Panc1 (cell line): Measurements from ENCODE around the gene FMNL3. TPM values are rescaled to one million over a fixed set of nuclear protein-coding genes. Genes with fewer than 3 reads are reported as not detected.

Experiments used
- ATAC-seq: fragments of 200-7000 bp; cut with Tn5 transposase; 2 replicates; pipeline ENCODE4 v1.9.1; 2020; ENCODE audit warnings: mild to moderate bottlenecking, moderate library complexity
- BruUV-seq: library from RNA; stranded (reverse); fragments of 400-500 nt; replicated peaks from 2 replicates; lab custom pipeline; 2021; lab: Mats Ljungman, UMichigan
- CTCF ChIA-PET: fragments of 300-600 bp; sonication (Branson Sonifier 250); formaldehyde crosslinking; loops from one replicate; lab custom pipeline; 2022; ENCODE audit warnings: antibody characterized with exemption; lab: Charles Lee
- POLR2A ChIA-PET: fragments of 300-600 bp; sonication (Branson Sonifier 250); formaldehyde crosslinking; loops from one replicate; lab custom pipeline; 2022; ENCODE audit warnings: antibody characterized with exemption; lab: Charles Lee
- DNase-seq: peaks from one replicate; pipeline ENCODE4 v3.0.0-alpha.2; 2010; ENCODE audit warnings: low read depth, low spot score
- H3K27ac ChIP-seq: 2 replicates; pipeline ENCODE4 v1.5.1; 2011; ENCODE audit warnings: mild to moderate bottlenecking, low read length, inconsistent platforms
- H3K27me3 ChIP-seq: fragments of 200-500 bp; sonication (Bioruptor generic); 2 replicates; pipeline ENCODE4 v1.6.0; 2014; ENCODE audit warnings: low read length, inconsistent platforms; ENCODE audit not compliant: control insufficient read depth, insufficient read depth
- H3K36me3 ChIP-seq: fragments of 200-500 bp; sonication (Bioruptor generic); 2 replicates; pipeline ENCODE4 v1.5.1; 2014; ENCODE audit warnings: inconsistent platforms, mild to moderate bottlenecking, low read length, moderate library complexity; ENCODE audit not compliant: control insufficient read depth, insufficient read depth
- H3K4me1 ChIP-seq: 2 replicates; pipeline ENCODE4 v1.5.1; 2011; ENCODE audit warnings: inconsistent platforms, mild to moderate bottlenecking, low read length, moderate library complexity; ENCODE audit not compliant: control insufficient read depth, insufficient read depth
- H3K4me3 ChIP-seq, 2 experiments: 2 replicates each; pipeline ENCODE4 v1.5.1; 2011 to 2012; ENCODE audit warnings: low read depth in 2 of 2, low read length in 2 of 2, mild to moderate bottlenecking in 2 of 2, inconsistent platforms in 1 of 2, moderate library complexity in 1 of 2
- H3K9me3 ChIP-seq: fragments of 200-500 bp; sonication (Bioruptor generic); 2 replicates; pipeline ENCODE4 v1.5.1; 2014; ENCODE audit warnings: low read depth, mild to moderate bottlenecking, inconsistent platforms, low read length, moderate library complexity; ENCODE audit not compliant: control insufficient read depth, insufficient read depth
- POLR2AphosphoS5 ChIP-seq: IDR thresholded peaks from 2 replicates; pipeline ENCODE4 v1.6.1; 2012; ENCODE audit warnings: mild to moderate bottlenecking, low read depth, low read length, moderate library complexity
- SIN3A ChIP-seq: IDR thresholded peaks from 2 replicates; pipeline ENCODE4 v1.6.1; 2012; ENCODE audit warnings: low read depth, mild to moderate bottlenecking, low read length, moderate library complexity, borderline replicate concordance; ENCODE audit not compliant: insufficient read depth
- TCF7L2 ChIP-seq: IDR thresholded peaks from 2 replicates; pipeline ENCODE4 v1.6.1; 2011; ENCODE audit warnings: mild to moderate bottlenecking, low read depth, low read length, inconsistent platforms
- in situ Hi-C: cut with HindIII; loops from 2 replicates; pipeline ENCODE4 v1.10.0; 2016; ENCODE audit warnings: low sequenced_read_pairs, low pct_unique_long_range_greater_than_20kb
- intact Hi-C: fragments of 100-400 bp; cut with micrococcal nuclease; formaldehyde crosslinking; loops from one replicate; pipeline ENCODE4 v1.10.0; 2022; ENCODE audit not compliant: unreplicated experiment
- total RNA-seq: library from RNA; stranded (reverse); gene quantifications from one replicate; pipeline ENCODE4 v1.2.1, GENCODE V29; 2021; ENCODE audit not compliant: unreplicated experiment
- TF ChIP-seq, protein P1 (sequence below): fragments of 450-650 bp; IDR thresholded peaks from 2 replicates; pipeline ENCODE4 v1.5.1; 2017; ENCODE audit warnings: mild to moderate bottlenecking
- TF ChIP-seq, protein P2 (sequence below), 2 experiments: IDR thresholded peaks; 2 replicates each; pipeline ENCODE4 v1.6.1; 2011 to 2012; ENCODE audit warnings: low read depth in 2 of 2, control low read depth in 1 of 2, low read length in 1 of 2, mild to moderate bottlenecking in 1 of 2, moderate library complexity in 1 of 2; ENCODE audit not compliant: insufficient read depth in 1 of 2

The FMNL3 gene
- total RNA-seq, 1 experiment from 2014 or later = 25.7 TPM

DNA sequence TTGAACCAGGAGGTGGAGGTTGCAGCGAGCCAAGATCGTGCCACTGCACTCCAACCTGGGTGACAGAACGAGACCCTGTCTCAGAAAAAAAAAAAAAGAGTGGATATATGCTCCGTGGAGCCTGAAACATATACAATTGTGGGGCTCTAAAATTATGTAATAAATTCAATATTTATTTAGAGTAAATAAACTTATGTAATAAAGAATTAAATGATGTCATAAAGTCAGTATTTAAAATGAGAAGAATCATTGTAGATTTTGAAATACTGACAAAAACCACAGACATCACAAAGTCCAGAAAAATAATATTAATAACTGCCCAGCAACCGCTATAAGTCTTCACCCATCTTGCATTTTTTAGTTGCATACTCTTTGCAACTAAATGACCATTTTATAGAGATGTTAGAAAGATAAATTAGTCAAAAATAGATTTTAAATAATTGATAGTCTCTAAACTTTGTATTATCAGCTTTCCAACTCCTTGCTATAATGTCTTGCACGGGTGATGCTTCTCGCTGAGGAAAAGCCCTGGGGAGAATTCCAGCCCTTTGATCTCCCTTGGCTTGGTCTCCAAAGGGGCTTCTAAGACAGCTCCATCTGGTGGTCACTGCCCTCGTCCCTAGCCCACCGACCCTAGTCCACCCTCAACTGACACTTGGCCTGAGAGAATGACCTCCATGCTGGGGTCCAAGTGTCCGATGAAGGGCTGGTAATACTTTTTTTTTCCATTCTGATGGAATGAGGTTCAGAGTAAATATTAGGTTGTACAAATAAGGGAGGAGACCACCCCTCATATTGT is 26.2 kb upstream of the FMNL3 start:
- H3K27ac ChIP-seq = no peak overlapping the region
- H3K27me3 ChIP-seq = no peaks in the 10 kb centered on the region
- no peaks in the 10 kb centered on the region for H3K4me1 ChIP-seq
- TF ChIP-seq, protein P1, sequence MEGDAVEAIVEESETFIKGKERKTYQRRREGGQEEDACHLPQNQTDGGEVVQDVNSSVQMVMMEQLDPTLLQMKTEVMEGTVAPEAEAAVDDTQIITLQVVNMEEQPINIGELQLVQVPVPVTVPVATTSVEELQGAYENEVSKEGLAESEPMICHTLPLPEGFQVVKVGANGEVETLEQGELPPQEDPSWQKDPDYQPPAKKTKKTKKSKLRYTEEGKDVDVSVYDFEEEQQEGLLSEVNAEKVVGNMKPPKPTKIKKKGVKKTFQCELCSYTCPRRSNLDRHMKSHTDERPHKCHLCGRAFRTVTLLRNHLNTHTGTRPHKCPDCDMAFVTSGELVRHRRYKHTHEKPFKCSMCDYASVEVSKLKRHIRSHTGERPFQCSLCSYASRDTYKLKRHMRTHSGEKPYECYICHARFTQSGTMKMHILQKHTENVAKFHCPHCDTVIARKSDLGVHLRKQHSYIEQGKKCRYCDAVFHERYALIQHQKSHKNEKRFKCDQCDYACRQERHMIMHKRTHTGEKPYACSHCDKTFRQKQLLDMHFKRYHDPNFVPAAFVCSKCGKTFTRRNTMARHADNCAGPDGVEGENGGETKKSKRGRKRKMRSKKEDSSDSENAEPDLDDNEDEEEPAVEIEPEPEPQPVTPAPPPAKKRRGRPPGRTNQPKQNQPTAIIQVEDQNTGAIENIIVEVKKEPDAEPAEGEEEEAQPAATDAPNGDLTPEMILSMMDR = no peak
- TF ChIP-seq TCF7L2 (no peak), POLR2AphosphoS5 (no peak), SIN3A (no peak)
- TF ChIP-seq, protein P2, sequence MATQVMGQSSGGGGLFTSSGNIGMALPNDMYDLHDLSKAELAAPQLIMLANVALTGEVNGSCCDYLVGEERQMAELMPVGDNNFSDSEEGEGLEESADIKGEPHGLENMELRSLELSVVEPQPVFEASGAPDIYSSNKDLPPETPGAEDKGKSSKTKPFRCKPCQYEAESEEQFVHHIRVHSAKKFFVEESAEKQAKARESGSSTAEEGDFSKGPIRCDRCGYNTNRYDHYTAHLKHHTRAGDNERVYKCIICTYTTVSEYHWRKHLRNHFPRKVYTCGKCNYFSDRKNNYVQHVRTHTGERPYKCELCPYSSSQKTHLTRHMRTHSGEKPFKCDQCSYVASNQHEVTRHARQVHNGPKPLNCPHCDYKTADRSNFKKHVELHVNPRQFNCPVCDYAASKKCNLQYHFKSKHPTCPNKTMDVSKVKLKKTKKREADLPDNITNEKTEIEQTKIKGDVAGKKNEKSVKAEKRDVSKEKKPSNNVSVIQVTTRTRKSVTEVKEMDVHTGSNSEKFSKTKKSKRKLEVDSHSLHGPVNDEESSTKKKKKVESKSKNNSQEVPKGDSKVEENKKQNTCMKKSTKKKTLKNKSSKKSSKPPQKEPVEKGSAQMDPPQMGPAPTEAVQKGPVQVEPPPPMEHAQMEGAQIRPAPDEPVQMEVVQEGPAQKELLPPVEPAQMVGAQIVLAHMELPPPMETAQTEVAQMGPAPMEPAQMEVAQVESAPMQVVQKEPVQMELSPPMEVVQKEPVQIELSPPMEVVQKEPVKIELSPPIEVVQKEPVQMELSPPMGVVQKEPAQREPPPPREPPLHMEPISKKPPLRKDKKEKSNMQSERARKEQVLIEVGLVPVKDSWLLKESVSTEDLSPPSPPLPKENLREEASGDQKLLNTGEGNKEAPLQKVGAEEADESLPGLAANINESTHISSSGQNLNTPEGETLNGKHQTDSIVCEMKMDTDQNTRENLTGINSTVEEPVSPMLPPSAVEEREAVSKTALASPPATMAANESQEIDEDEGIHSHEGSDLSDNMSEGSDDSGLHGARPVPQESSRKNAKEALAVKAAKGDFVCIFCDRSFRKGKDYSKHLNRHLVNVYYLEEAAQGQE (IDR thresholded peaks at IDR 0.05; ENCODE audit: insufficient read depth in 1 of 2, low read depth in 2 of 2, low read length in 1 of 2) = no peak
- no peaks in the 10 kb centered on the region for H3K36me3 ChIP-seq
- no peaks in the 10 kb centered on the region for H3K9me3 ChIP-seq
- in situ Hi-C loops = no loop called here
- intact Hi-C loops = no loop called here
- BruUV-seq = no TSS peak
- ATAC-seq = no peak
- ChIA-PET POLR2A (no interaction called here), CTCF (no interaction called here)
- no peak for DNase-seq
- H3K4me3 ChIP-seq = no peak overlapping the region

DNA sequence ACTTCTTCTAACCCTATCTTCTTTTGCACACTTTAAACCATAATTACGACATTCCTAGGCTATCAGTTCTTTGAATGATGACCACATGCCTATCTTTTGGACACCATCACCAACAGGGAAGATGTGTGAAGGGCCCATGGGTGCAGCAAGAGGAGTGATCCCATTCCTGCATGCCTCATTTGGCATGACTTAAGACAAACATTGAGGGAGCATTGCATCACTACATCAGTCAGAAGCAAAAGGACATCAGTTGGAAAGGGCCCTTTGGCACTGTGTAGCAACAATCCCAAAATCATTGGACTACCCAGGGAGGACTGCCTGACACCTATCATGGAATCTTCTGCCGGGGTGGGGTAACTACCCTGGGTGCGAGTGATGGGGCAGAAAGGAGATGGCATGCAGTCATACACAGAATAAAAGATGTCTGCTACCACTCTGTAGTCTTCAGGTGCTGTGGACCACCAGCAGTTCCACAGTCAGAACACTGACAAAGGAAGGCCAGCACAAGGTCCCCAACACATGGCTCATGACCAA is 23.4 kb upstream of the FMNL3 start:
- BruUV-seq = no TSS peak
- Histone ChIP-seq H3K9me3 (no peaks in the 10 kb centered on the region), H3K4me1 (no peaks in the 10 kb centered on the region), H3K27me3 (peaks cover 4% of the 10 kb centered on the region; the same call in 1 of the 2 replicates), H3K27ac (no peak overlapping the region), H3K4me3 (no peak overlapping the region), H3K36me3 (no peaks in the 10 kb centered on the region)
- POLR2A ChIA-PET = no interaction called here
- TF ChIP-seq POLR2AphosphoS5 = no peak
- TF ChIP-seq, protein P2 (IDR thresholded peaks at IDR 0.05; ENCODE audit: insufficient read depth in 1 of 2, low read depth in 2 of 2, low read length in 1 of 2) = no peak
- TF ChIP-seq, protein P1 = no peak
- CTCF ChIA-PET = no interaction called here
- no peak for DNase-seq
- intact Hi-C loops = no loop called here
- in situ Hi-C loops = no loop called here
- ATAC-seq = no peak
